Suprapubic skin (tissue), 4 donors: ENCODE measurements around the gene GLMN.

ENCODE experiments used
- EP300 ChIP-seq: sonication (generic); formaldehyde crosslinking; IDR thresholded peaks from one replicate; pipeline ENCODE4 v1.6.1; 2017; ENCODE audit warnings: antibody characterized with exemption
- POLR2AphosphoS5 ChIP-seq, 3 donors: sonication (generic); formaldehyde crosslinking; IDR thresholded peaks; one replicate each; pipeline ENCODE4 v1.6.1; 2017; ENCODE audit warnings: antibody characterized with exemption in 3 of 3
- TF ChIP-seq, protein P1 (sequence below), 2 donors: fragments of 200-600 bp in 1 of 2; fragments of 450-650 bp in 1 of 2; sonication (generic) in 1 of 2; IDR thresholded peaks; one replicate each; pipeline ENCODE4 v1.5.1; 2016 to 2019; ENCODE audit warnings: antibody characterized with exemption in 2 of 2, mild to moderate bottlenecking in 1 of 2, moderate library complexity in 1 of 2

DNA sequence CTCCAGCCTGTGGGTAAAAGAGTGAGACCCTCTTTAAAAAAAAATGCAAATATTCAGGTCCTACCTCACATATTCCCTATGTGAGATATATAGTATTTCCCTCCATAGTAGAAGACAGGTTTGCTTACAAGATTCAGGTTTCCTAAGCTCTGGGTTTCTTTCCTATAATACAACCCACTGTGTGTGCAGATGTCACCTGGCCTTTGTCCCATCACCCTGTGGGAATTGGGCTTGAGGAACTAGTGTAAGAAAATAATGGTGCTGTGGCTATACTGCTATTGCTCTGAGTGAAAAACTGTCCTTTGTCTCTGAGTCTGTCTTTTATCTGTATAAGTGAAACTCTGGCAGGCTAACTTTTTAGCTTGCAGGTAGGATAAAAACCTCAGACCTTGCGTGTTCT lies 68.1 kb downstream of the GLMN start:
- TF ChIP-seq, protein P1, sequence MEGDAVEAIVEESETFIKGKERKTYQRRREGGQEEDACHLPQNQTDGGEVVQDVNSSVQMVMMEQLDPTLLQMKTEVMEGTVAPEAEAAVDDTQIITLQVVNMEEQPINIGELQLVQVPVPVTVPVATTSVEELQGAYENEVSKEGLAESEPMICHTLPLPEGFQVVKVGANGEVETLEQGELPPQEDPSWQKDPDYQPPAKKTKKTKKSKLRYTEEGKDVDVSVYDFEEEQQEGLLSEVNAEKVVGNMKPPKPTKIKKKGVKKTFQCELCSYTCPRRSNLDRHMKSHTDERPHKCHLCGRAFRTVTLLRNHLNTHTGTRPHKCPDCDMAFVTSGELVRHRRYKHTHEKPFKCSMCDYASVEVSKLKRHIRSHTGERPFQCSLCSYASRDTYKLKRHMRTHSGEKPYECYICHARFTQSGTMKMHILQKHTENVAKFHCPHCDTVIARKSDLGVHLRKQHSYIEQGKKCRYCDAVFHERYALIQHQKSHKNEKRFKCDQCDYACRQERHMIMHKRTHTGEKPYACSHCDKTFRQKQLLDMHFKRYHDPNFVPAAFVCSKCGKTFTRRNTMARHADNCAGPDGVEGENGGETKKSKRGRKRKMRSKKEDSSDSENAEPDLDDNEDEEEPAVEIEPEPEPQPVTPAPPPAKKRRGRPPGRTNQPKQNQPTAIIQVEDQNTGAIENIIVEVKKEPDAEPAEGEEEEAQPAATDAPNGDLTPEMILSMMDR (IDR thresholded peaks at IDR 0.05), result no peak
- TF ChIP-seq POLR2AphosphoS5 (IDR thresholded peaks at IDR 0.05) (no peak), EP300 (no peak)
